ENCODE results near the gene OPN4.

- TF ChIP-seq CTCF (IDR thresholded peaks at IDR 0.05) (no peak), POLR2A (IDR thresholded peaks at IDR 0.05) (no peak)
Measured at GRCh38 chr10:86653379-86653778, 968 bp upstream of the OPN4 start.
